ENCODE measurements around the gene CTSE.
"Not testable (repeated sequence)": the region's sequence is repeated elsewhere in the genome, so short reads cannot be mapped to it uniquely, and the experiment has no call there.

The CTSE gene

GRCh38 chr1:206013026-206013795 is 10.5 kb downstream of the CTSE start:
- no peak for DNase-seq

- no peak for DNase-seq
These were observed 11.4 kb downstream of the CTSE start for GRCh38 chr1:206012086-206012859.

- no peak for DNase-seq
These were observed 12.6 kb downstream of the CTSE start for GRCh38 chr1:206011057-206011456.

- no peak for DNase-seq
These were observed 13.6 kb downstream of the CTSE start for GRCh38 chr1:206010060-206010459.

- DNase-seq, result no peak
These were observed 16.7 kb downstream of the CTSE start for GRCh38 chr1:206006946-206007345.

- DNase-seq, result no peak
These were observed 17.9 kb downstream of the CTSE start for GRCh38 chr1:206005778-206006180.

GRCh38 chr1:206005234-206005633 is 18.5 kb downstream of the CTSE start:
- DNase-seq, result no peak

- DNase-seq, result no peak
These were observed 18.9 kb downstream of the CTSE start for GRCh38 chr1:206004826-206005225.

GRCh38 chr1:206003854-206004800 is 19.6 kb downstream of the CTSE start:
- no peak for DNase-seq

- no peak for DNase-seq
These were observed 20.6 kb downstream of the CTSE start, which contains the start of gene RAB7B for GRCh38 chr1:206002871-206003801. Gene RAB7B, minus strand, starts transcription at chr1:206003395. Its CDS starts 9,260 bp downstream, at chr1:205994135.

- DNase-seq, result no peak
These were observed 21.5 kb downstream of the CTSE start for GRCh38 chr1:206002160-206002559.

- no peak for DNase-seq
These were observed 22.2 kb downstream of the CTSE start for GRCh38 chr1:206001476-206001888.

- DNase-seq, result no peak
These were observed 22.9 kb downstream of the CTSE start for GRCh38 chr1:206000641-206001339.

- no peak for DNase-seq
These were observed 25.0 kb downstream of the CTSE start for GRCh38 chr1:205998457-205999241.

GRCh38 chr1:205996641-205997040 is 27.1 kb downstream of the CTSE start:
- DNase-seq, result not testable (repeated sequence)

- no peak for DNase-seq
These were observed 29.3 kb downstream of the CTSE start for GRCh38 chr1:205994346-205994745.

- DNase-seq, result no peak
These were observed 30.6 kb downstream of the CTSE start for GRCh38 chr1:205993068-205993467.

GRCh38 chr1:205992218-205992882 is 31.3 kb downstream of the CTSE start:
- DNase-seq, result no peak

- no peak for DNase-seq
These were observed 32.5 kb downstream of the CTSE start for GRCh38 chr1:205991237-205991636.

- no peak for DNase-seq
These were observed 33.5 kb downstream of the CTSE start for GRCh38 chr1:205990226-205990625.
